ENCODE results near the gene ACVR2A.

ACVR2A gene

GRCh38 chr2:147913701-147914480 is 69.1 kb downstream of the ACVR2A start:
- H3K27me3 ChIP-seq (replicated peaks; ENCODE audit: control insufficient read depth, insufficient read depth, low read length) = no peaks in the 10 kb centered on the region
- TF ChIP-seq CTCF (IDR thresholded peaks at IDR 0.05; ENCODE audit: insufficient read depth, low read length, poor library complexity, severe bottlenecking) = no peak
- H3K4me3 ChIP-seq (replicated peaks; ENCODE audit: low read depth, low read length) = no peak overlapping the region
- H3K36me3 ChIP-seq (ENCODE audit: control insufficient read depth, insufficient read depth, low read length) = no peaks in the 10 kb centered on the region
- DNase-seq (ENCODE audit: extremely low read depth, insufficient read length) = no peak

- Histone ChIP-seq H3K36me3 (ENCODE audit: control insufficient read depth, insufficient read depth, low read length) (no peaks in the 10 kb centered on the region), H3K27me3 (replicated peaks; ENCODE audit: control insufficient read depth, insufficient read depth, low read length) (no peaks in the 10 kb centered on the region), H3K4me3 (replicated peaks; ENCODE audit: low read depth, low read length) (no peak overlapping the region)
- DNase-seq (ENCODE audit: extremely low read depth, insufficient read length) = no peak
- TF ChIP-seq CTCF (IDR thresholded peaks at IDR 0.05; ENCODE audit: insufficient read depth, low read length, poor library complexity, severe bottlenecking) = no peak
Observed at GRCh38 chr2:147916067-147916466, 71.2 kb downstream of the ACVR2A start.

- H3K36me3 ChIP-seq (ENCODE audit: control insufficient read depth, insufficient read depth, low read length) = no peaks in the 10 kb centered on the region
- TF ChIP-seq CTCF (IDR thresholded peaks at IDR 0.05; ENCODE audit: insufficient read depth, low read length, poor library complexity, severe bottlenecking) = no peak
Observed at GRCh38 chr2:147916723-147917122, 71.9 kb downstream of the ACVR2A start.

GRCh38 chr2:147917161-147917560 is 72.3 kb downstream of the ACVR2A start:
- Histone ChIP-seq H3K36me3 (ENCODE audit: control insufficient read depth, insufficient read depth, low read length) (no peaks in the 10 kb centered on the region), H3K4me3 (replicated peaks; ENCODE audit: low read depth, low read length) (no peak overlapping the region), H3K27me3 (replicated peaks; ENCODE audit: control insufficient read depth, insufficient read depth, low read length) (no peaks in the 10 kb centered on the region)
- no peak for DNase-seq (ENCODE audit: extremely low read depth, insufficient read length)
- TF ChIP-seq CTCF (IDR thresholded peaks at IDR 0.05; ENCODE audit: insufficient read depth, low read length, poor library complexity, severe bottlenecking) = no peak

More at GRCh38 chr2:147916723-147917122, 71.9 kb downstream of the ACVR2A start:
- no peaks in the 10 kb centered on the region for H3K27me3 ChIP-seq (replicated peaks; ENCODE audit: control insufficient read depth, insufficient read depth, low read length)
- no peak overlapping the region for H3K4me3 ChIP-seq (replicated peaks; ENCODE audit: low read depth, low read length)
- DNase-seq (ENCODE audit: extremely low read depth, insufficient read length) = no peak

GRCh38 chr2:147923846-147924245 is 79.0 kb downstream of the ACVR2A start:
- H3K36me3 ChIP-seq (ENCODE audit: control insufficient read depth, insufficient read depth, low read length) = no peaks in the 10 kb centered on the region
- H3K27me3 ChIP-seq (replicated peaks; ENCODE audit: control insufficient read depth, insufficient read depth, low read length) = no peaks in the 10 kb centered on the region
- no peak overlapping the region for H3K4me3 ChIP-seq (replicated peaks; ENCODE audit: low read depth, low read length)
- TF ChIP-seq CTCF (IDR thresholded peaks at IDR 0.05; ENCODE audit: insufficient read depth, low read length, poor library complexity, severe bottlenecking) = no peak
- DNase-seq (ENCODE audit: extremely low read depth, insufficient read length) = no peak
